T-helper 2 cell treated with Interferon-gamma antibody and Interleukin-4, amounts not matched to agents 5 μg/mL and 100 μg/mL, for 36 hours (primary cell): ENCODE results near the gene COX6B2.

Source experiments
- DNase-seq: peaks from one replicate; pipeline ENCODE4 v3.0.0; 2021; ENCODE audit warnings: low spot score
- H3K27ac Mint-ChIP-seq: one replicate; pipeline ENCODE4 v1.8.0; 2021; ENCODE audit warnings: mild to moderate bottlenecking, mixed read lengths
- H3K27me3 Mint-ChIP-seq: one replicate; pipeline ENCODE4 v1.8.0; 2021; ENCODE audit warnings: low read depth, mixed read lengths
- H3K36me3 Mint-ChIP-seq: one replicate; pipeline ENCODE4 v1.8.0; 2021; ENCODE audit warnings: low read depth, mixed read lengths
- H3K4me1 Mint-ChIP-seq: one replicate; pipeline ENCODE4 v1.8.0; 2021; ENCODE audit warnings: low read depth, mixed read lengths
- H3K4me3 Mint-ChIP-seq: one replicate; pipeline ENCODE4 v1.8.0; 2022; ENCODE audit warnings: mild to moderate bottlenecking, moderate library complexity, mixed read lengths
- H3K9me3 Mint-ChIP-seq: one replicate; pipeline ENCODE4 v1.8.0; 2021; ENCODE audit warnings: mixed read lengths

Gene COX6B2

GRCh38 chr19:55358943-55359908, 4.7 kb upstream of the COX6B2 start:
- no peaks in the 10 kb centered on the region for H3K9me3 Mint-ChIP-seq
- H3K4me1 Mint-ChIP-seq, result no peaks in the 10 kb centered on the region
- H3K27ac Mint-ChIP-seq, result no peak overlapping the region
- DNase-seq, result no peak
- no peak overlapping the region for H3K4me3 Mint-ChIP-seq
- H3K36me3 Mint-ChIP-seq, result no peaks in the 10 kb centered on the region
- peaks cover 23% of the 10 kb centered on the region for H3K27me3 Mint-ChIP-seq

- DNase-seq, result no peak
- Mint-ChIP-seq H3K27me3 (peaks cover 26% of the 10 kb centered on the region), H3K4me3 (no peak overlapping the region), H3K9me3 (no peaks in the 10 kb centered on the region), H3K4me1 (no peaks in the 10 kb centered on the region), H3K27ac (no peak overlapping the region), H3K36me3 (no peaks in the 10 kb centered on the region)
Measured at GRCh38 chr19:55358493-55358892, 4.0 kb upstream of the COX6B2 start.

GRCh38 chr19:55355213-55355821, 798 bp upstream of the COX6B2 start:
- DNase-seq, result no peak
- Mint-ChIP-seq H3K27me3 (peaks cover 51% of the 10 kb centered on the region), H3K4me1 (peaks cover 17% of the 10 kb centered on the region), H3K4me3 (no peak overlapping the region), H3K27ac (no peak overlapping the region), H3K9me3 (no peaks in the 10 kb centered on the region), H3K36me3 (peaks cover 2% of the 10 kb centered on the region)

GRCh38 chr19:55353803-55354697, 469 bp downstream of the COX6B2 start:
- Mint-ChIP-seq H3K4me1 (peaks cover 17% of the 10 kb centered on the region), H3K27me3 (peaks cover 51% of the 10 kb centered on the region), H3K36me3 (peaks cover 2% of the 10 kb centered on the region), H3K9me3 (no peaks in the 10 kb centered on the region), H3K27ac (no peak overlapping the region), H3K4me3 (peak overlapping the region; percentile 73)
- DNase-seq, result peak; percentile 36

- no peak for DNase-seq
- peaks cover 51% of the 10 kb centered on the region for H3K27me3 Mint-ChIP-seq
- H3K4me3 Mint-ChIP-seq, result peak overlapping the region; percentile 73
- peaks cover 2% of the 10 kb centered on the region for H3K36me3 Mint-ChIP-seq
- peaks cover 17% of the 10 kb centered on the region for H3K4me1 Mint-ChIP-seq
- H3K9me3 Mint-ChIP-seq, result no peaks in the 10 kb centered on the region
- H3K27ac Mint-ChIP-seq, result no peak overlapping the region
Measured at GRCh38 chr19:55353356-55353802, 1.1 kb downstream of the COX6B2 start.

GRCh38 chr19:55352549-55353145, 1.9 kb downstream of the COX6B2 start:
- DNase-seq, result no peak
- Mint-ChIP-seq H3K4me3 (peak overlapping the region; percentile 73), H3K27me3 (peaks cover 51% of the 10 kb centered on the region), H3K36me3 (peaks cover 2% of the 10 kb centered on the region), H3K9me3 (no peaks in the 10 kb centered on the region), H3K27ac (no peak overlapping the region), H3K4me1 (peaks cover 17% of the 10 kb centered on the region)

GRCh38 chr19:55352040-55352439, 2.5 kb downstream of the COX6B2 start:
- H3K4me3 Mint-ChIP-seq, result no peak overlapping the region
- peaks cover 17% of the 10 kb centered on the region for H3K4me1 Mint-ChIP-seq
- no peaks in the 10 kb centered on the region for H3K9me3 Mint-ChIP-seq
- no peak overlapping the region for H3K27ac Mint-ChIP-seq
- peaks cover 2% of the 10 kb centered on the region for H3K36me3 Mint-ChIP-seq
- DNase-seq, result no peak
- peaks cover 46% of the 10 kb centered on the region for H3K27me3 Mint-ChIP-seq

- Mint-ChIP-seq H3K9me3 (no peaks in the 10 kb centered on the region), H3K4me1 (peaks cover 17% of the 10 kb centered on the region), H3K4me3 (no peak overlapping the region), H3K36me3 (peaks cover 2% of the 10 kb centered on the region), H3K27ac (no peak overlapping the region), H3K27me3 (peaks cover 35% of the 10 kb centered on the region)
- no peak for DNase-seq
Measured at GRCh38 chr19:55350620-55351315, 3.8 kb downstream of the COX6B2 start.

GRCh38 chr19:55348317-55349034, 6.0 kb downstream of the COX6B2 start:
- DNase-seq, result no peak
- H3K27ac Mint-ChIP-seq, result no peak overlapping the region
- H3K9me3 Mint-ChIP-seq, result no peaks in the 10 kb centered on the region
- H3K36me3 Mint-ChIP-seq, result peaks cover 4% of the 10 kb centered on the region
- peaks cover 25% of the 10 kb centered on the region for H3K27me3 Mint-ChIP-seq
- H3K4me3 Mint-ChIP-seq, result no peak overlapping the region
- peaks cover 17% of the 10 kb centered on the region for H3K4me1 Mint-ChIP-seq

- Mint-ChIP-seq H3K4me1 (peaks cover 9% of the 10 kb centered on the region), H3K36me3 (peaks cover 2% of the 10 kb centered on the region), H3K27ac (peak overlapping the region; percentile 20), H3K27me3 (peaks cover 15% of the 10 kb centered on the region), H3K4me3 (no peak overlapping the region), H3K9me3 (no peaks in the 10 kb centered on the region)
- DNase-seq, result no peak
Measured at GRCh38 chr19:55347442-55348009, 7.0 kb downstream of the COX6B2 start.

- Mint-ChIP-seq H3K4me3 (no peak overlapping the region), H3K4me1 (peaks cover 7% of the 10 kb centered on the region), H3K36me3 (peaks cover 2% of the 10 kb centered on the region), H3K27me3 (peaks cover 9% of the 10 kb centered on the region), H3K27ac (no peak overlapping the region), H3K9me3 (no peaks in the 10 kb centered on the region)
- DNase-seq, result no peak
Measured at GRCh38 chr19:55346725-55347441, 7.6 kb downstream of the COX6B2 start.
